GM12864 (cell line): ENCODE results near the gene ZNF276.
"Not testable (repeated sequence)": the region's sequence is repeated elsewhere in the genome, so short reads cannot be mapped to it uniquely, and the experiment has no call there.

Source experiments
- DNase-seq: peaks from one replicate; pipeline ENCODE4 v3.0.0-alpha.2; 2011; ENCODE audit warnings: low read depth
- H3K4me3 ChIP-seq: 2 replicates; pipeline ENCODE4 v1.5.1; 2011; ENCODE audit warnings: mild to moderate bottlenecking, low read depth, low read length, control low read depth
- TF ChIP-seq, protein P1 (sequence below): IDR thresholded peaks from 2 replicates; pipeline ENCODE4 v1.5.1; 2011; ENCODE audit warnings: low read depth, mild to moderate bottlenecking, moderate library complexity, low read length, control low read depth, inconsistent platforms; ENCODE audit errors: missing control alignments

ZNF276 gene

DNA sequence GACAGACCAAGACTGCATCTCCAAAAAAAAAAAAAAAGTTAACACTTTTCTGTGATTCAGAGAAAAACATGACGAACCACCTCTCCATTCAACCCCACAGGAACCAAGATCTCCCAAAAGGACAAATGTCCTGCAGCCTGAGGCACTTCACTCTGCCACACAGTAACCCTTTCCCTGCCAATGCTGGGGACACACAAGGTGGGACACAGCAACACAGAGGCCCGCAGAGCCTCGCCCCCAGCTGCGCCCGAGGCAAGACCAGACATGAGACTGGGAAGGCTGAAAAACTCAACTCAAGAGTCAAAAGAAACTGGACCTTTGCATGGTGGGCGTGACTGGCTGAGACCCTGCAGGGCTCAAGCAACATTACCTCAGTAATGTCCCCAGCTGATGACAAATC is 61.2 kb downstream of the ZNF276 start:
- DNase-seq: no peak
- no peak overlapping the region for H3K4me3 ChIP-seq
- TF ChIP-seq, protein P1, sequence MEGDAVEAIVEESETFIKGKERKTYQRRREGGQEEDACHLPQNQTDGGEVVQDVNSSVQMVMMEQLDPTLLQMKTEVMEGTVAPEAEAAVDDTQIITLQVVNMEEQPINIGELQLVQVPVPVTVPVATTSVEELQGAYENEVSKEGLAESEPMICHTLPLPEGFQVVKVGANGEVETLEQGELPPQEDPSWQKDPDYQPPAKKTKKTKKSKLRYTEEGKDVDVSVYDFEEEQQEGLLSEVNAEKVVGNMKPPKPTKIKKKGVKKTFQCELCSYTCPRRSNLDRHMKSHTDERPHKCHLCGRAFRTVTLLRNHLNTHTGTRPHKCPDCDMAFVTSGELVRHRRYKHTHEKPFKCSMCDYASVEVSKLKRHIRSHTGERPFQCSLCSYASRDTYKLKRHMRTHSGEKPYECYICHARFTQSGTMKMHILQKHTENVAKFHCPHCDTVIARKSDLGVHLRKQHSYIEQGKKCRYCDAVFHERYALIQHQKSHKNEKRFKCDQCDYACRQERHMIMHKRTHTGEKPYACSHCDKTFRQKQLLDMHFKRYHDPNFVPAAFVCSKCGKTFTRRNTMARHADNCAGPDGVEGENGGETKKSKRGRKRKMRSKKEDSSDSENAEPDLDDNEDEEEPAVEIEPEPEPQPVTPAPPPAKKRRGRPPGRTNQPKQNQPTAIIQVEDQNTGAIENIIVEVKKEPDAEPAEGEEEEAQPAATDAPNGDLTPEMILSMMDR: no peak

DNA sequence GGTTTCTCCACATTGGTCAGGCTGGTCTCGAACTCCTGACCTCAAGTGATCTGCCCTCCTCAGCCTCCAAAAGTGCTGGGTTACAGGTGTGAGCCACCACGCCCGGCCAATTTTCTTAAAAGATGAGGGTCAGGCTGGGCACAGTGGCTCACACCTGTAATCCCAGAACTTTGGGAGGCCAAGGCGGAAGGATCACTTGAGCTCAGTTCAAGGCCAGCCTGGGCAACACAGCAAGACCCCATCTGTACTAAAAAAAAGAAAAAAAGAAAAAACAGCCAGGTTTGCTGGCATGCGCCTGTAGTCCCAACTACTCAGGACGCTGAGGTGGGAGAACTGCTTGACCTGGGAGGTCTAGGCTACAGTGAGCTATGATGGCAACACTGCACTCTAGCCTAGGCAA is 62.6 kb downstream of the ZNF276 start:
- DNase-seq, H3K4me3 ChIP-seq: not testable (repeated sequence)

DNA sequence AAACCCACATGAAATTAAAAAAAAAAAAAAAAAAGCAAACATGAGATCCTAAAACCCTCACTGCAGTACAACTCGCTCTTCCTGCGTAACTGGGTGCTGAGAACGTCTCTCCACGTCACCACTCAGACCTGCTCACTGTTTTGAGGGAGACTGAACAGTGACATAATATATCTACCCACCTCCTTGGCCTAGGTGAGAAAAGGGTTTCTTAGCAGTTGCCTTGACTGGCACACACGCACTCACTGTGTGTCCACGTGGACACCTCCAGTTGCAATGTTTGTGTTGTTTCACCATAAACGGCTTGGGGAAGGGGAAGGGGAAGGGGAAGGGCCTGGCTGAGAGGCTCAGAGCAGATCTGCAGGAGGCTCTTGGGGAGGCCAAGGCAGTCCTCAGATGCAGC is 63.1 kb downstream of the ZNF276 start:
- TF ChIP-seq, protein P1: no peak
- DNase-seq: no peak

DNA sequence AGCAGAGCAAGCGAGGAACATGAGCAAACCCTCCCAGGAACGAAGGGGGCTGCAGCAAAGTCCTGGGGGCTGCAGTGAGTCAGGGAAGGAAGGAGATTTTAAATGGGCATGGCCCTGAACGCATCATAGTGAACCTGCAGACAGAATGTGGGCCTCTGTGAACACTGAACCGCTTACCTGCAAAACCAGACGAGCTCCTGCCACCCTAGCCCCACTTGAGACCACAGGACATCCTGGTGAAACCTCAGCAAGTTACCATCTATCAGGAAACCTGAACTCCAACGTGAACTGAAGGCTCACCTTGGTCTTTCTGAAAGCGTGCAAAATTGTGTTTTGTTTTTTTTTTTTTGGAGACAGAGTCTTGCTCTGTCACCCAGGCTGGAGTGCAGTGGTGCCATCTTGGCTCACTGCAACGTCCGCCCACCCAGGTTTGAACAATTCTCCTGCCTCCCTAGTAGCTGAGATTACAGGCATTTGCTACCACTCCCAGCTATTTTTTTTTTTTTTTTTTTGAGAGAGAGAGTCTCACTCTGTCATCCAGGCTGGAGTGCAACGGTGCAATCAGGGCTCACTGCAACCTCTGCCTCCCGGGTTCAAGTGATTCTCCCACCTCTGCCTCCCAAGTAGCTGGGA is 64.3 kb downstream of the ZNF276 start:
- no peak overlapping the region for H3K4me3 ChIP-seq
- TF ChIP-seq, protein P1: no peak
- no peak for DNase-seq

More for the DNA sequence above, 63.1 kb downstream of the ZNF276 start:
- H3K4me3 ChIP-seq: no peak overlapping the region

DNA sequence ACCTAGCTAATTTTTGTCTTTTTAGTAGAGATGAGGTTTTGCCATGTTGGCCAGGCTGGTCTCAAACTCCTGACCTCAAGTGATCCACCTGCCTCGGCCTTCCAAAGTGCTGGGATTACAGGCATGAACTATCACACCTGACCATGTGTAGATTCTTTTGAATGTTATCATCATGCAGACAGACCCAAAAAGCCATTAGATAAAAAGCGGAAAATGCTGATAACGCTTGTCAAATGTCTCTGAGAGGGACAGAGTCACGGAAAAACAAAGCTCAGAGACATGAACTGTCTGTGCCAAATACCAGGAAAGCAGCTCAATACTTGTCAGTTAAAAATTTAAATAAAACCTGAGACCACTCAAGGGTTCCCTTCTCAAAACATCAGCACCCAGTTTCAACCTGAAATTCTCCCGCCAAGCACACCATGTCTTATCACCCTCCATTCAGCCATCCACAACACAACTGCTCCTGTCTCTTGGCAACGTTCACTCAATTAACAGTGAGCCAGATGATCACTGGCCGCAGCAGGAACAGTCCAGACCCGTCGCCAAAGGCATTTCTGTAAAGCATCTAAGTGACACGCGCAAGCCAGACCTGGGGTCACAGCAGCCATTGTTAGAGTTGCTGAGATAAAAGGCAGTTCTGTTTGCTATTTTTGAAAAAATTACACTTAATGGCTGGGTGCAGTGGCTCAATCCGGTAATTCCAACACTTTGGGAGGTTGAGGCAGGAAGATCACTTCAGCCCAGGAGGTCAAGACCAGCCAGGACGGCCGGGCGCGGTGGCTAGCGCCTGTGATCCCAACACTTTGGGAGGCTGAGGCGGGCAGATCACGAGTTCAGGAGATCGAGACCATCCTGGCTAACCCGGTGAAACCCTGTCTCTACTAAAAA is 65.4 kb downstream of the ZNF276 start:
- DNase-seq: no peak
- TF ChIP-seq, protein P1: no peak
- no peak overlapping the region for H3K4me3 ChIP-seq

DNA sequence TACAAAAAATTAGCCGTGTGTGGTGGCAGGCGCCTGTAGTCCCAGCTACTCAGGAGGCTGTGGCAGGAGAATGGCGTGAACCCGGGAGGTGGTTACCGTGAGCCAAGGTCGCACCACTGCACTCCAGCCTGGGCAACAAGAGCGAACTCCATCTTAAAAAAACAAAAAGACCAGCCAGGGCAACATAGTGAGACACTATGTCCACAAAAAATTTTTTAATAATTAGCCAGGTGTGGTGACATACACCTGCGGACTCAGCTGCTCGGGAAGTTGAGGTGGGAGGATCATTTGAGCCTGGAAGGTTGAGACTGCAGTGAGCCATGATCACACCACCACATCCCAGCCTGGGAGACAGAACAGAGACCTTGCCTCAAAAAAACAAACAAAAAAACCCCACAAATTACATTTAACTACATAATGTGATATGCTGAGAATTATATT is 66.0 kb downstream of the ZNF276 start:
- no peak overlapping the region for H3K4me3 ChIP-seq
- no peak for DNase-seq
- TF ChIP-seq, protein P1: no peak
